K562 (cell line): ENCODE data around the gene HMBS.

Experiments used
- CHD4 ChIP-seq: fragments of 200-600 bp; sonication (generic); IDR thresholded peaks from 3 replicates; pipeline ENCODE4 v1.6.1; 2012; ENCODE audit warnings: low read depth, mild to moderate bottlenecking, mixed read lengths, low read length, inconsistent platforms; ENCODE audit not compliant: insufficient read depth, insufficient replicate concordance, poor library complexity, severe bottlenecking
- EZH2 ChIP-seq: IDR thresholded peaks from 2 replicates; pipeline ENCODE4 v1.6.1; 2012; ENCODE audit warnings: low read depth, mild to moderate bottlenecking, inconsistent platforms, low read length, borderline replicate concordance
- JUND ChIP-seq, 2 experiments: IDR thresholded peaks; 2 replicates in 1 of 2; 3 replicates in 1 of 2; pipeline ENCODE4 v1.6.1; 2011; ENCODE audit warnings: borderline replicate concordance in 2 of 2, low read depth in 2 of 2, low read length in 2 of 2, improper control_type of control experiment in 1 of 2, missing biosample characterization in 1 of 2, missing genetic modification characterization in 1 of 2, missing genetic modification reagents in 1 of 2
- KAT7 ChIP-seq: sonication (generic); formaldehyde crosslinking; IDR thresholded peaks from 2 replicates; pipeline ENCODE4 v1.8.0; 2022; ENCODE audit warnings: missing genetic modification reagents, mild to moderate bottlenecking, borderline replicate concordance
- RCOR1 ChIP-seq, 2 experiments: IDR thresholded peaks; 2 replicates each; pipeline ENCODE4 v1.6.1; 2012; ENCODE audit warnings: low read depth in 2 of 2, low read length in 2 of 2, borderline replicate concordance in 1 of 2, improper control_type of control experiment in 1 of 2
- ZNF354B ChIP-seq: fragments of 250-450 bp; sonication (Bioruptor Pico); IDR thresholded peaks from 2 replicates; pipeline ENCODE4 v1.4.0; 2020
- TF ChIP-seq, protein P1 (sequence below): fragments of 450-650 bp; IDR thresholded peaks from 2 replicates; pipeline ENCODE4 v1.6.1; 2016
- TF ChIP-seq, protein P2 (sequence below): fragments of 150-350 bp; conservative IDR thresholded peaks from 2 replicates; pipeline ENCODE4 v1.6.1; 2014; ENCODE audit warnings: low read length

DNA sequence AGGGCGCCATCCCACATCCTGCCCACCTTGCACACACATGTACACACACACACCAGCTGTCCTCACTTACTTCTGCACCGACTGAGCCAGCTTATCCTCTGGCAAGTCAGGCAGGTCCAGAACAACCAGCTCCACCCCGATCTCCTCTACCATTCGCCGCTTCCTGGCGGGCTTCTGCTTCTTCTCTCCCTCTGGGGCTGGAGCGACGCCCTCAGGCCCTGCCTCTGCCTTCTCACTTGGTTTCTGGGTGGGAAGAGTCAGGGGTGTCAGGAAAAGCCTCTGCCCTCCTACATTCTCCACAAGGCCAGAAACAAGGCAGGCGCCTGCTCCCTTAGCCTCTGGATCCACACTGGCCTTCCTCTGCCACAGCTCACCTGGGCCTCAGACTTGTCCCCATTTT lies 36.0 kb upstream of the HMBS start:
- TF ChIP-seq JUND (IDR thresholded peaks at IDR 0.05; ENCODE audit: borderline replicate concordance, low read depth, low read length) (no peak), JUND (tag; IDR thresholded peaks at IDR 0.05; ENCODE audit: borderline replicate concordance, low read depth, low read length) (no peak), CHD4 (no peak), EZH2 (no peak), RCOR1 (IDR thresholded peaks at IDR 0.05; ENCODE audit: borderline replicate concordance in 1 of 2, low read depth in 2 of 2, low read length in 2 of 2) (no peak), KAT7 (CRISPR knock-in tag) (no peak), ZNF354B (no peak)
- TF ChIP-seq, protein P1, sequence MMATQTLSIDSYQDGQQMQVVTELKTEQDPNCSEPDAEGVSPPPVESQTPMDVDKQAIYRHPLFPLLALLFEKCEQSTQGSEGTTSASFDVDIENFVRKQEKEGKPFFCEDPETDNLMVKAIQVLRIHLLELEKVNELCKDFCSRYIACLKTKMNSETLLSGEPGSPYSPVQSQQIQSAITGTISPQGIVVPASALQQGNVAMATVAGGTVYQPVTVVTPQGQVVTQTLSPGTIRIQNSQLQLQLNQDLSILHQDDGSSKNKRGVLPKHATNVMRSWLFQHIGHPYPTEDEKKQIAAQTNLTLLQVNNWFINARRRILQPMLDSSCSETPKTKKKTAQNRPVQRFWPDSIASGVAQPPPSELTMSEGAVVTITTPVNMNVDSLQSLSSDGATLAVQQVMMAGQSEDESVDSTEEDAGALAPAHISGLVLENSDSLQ = no peak
- TF ChIP-seq, protein P2, sequence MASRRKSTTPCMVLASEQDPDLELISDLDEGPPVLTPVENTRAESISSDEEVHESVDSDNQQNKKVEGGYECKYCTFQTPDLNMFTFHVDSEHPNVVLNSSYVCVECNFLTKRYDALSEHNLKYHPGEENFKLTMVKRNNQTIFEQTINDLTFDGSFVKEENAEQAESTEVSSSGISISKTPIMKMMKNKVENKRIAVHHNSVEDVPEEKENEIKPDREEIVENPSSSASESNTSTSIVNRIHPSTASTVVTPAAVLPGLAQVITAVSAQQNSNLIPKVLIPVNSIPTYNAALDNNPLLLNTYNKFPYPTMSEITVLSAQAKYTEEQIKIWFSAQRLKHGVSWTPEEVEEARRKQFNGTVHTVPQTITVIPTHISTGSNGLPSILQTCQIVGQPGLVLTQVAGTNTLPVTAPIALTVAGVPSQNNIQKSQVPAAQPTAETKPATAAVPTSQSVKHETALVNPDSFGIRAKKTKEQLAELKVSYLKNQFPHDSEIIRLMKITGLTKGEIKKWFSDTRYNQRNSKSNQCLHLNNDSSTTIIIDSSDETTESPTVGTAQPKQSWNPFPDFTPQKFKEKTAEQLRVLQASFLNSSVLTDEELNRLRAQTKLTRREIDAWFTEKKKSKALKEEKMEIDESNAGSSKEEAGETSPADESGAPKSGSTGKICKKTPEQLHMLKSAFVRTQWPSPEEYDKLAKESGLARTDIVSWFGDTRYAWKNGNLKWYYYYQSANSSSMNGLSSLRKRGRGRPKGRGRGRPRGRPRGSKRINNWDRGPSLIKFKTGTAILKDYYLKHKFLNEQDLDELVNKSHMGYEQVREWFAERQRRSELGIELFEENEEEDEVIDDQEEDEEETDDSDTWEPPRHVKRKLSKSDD = no peak
